ENCODE results near the gene TRIM36.

The TRIM36 gene

DNA sequence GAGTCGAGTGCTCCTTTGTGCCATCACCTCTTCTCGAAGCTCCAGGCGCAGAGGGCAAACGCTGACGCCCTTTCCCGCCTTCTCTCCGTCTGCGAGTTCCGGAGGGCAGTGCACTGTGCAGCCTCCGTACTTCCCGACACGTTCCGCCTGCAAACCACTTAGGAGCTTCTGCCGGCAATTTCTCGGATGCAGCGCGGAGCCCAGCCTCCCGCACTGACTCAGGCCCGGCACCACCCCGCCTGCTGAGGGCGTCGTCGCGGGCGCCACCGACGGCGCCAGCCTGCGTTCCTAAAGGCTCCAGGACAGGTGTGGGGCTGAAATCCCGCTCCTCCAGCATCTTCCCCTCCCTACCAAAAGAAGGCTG lies 9.3 kb upstream of the TRIM36 start:
- Histone ChIP-seq H3K4me3 (ENCODE audit: low read depth in 1 of 2, low read length in 1 of 2) (peak overlapping the region in 1 of 2 experiments; percentile 28), H3K27me3 (peaks cover 100% of the 10 kb centered on the region)

DNA sequence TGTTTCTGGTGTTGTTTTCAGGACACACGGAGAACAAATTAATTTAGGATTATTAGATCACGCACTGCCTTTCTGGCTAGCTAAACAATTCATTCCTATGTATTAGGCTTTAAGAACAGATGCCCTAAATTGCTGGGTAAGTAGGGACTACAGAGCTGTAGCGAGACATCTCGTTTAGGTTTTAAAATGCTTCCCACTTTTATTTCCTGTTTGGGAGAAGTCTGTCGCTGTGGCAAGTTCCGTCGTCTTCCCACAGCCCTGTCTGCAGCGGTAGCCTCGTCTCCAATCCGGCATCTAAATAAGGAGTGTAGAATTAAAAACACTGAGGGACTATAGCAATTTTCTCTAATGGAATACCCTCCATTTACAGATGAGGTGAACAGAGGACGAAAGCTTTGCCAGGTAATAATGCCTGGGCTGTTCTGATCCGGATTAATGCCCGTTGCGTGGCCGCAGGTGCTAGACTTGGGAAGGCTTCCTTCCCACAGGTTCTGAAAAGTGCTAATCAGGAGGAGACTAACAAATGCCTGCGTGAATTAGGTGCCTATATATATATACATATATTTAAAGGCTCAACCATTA lies 1.3 kb upstream of the TRIM36 start:
- Histone ChIP-seq H3K27ac (no peak overlapping the region), H3K4me1 (ENCODE audit: control insufficient read depth in 1 of 2, insufficient read depth in 1 of 2, low read depth in 1 of 2, low read length in 1 of 2) (peaks cover 20 to 25% of the 10 kb centered on the region in 2 experiments), H3K9me3 (no peaks in the 10 kb centered on the region), H3K27me3 (peaks cover 100% of the 10 kb centered on the region), H3K4me3 (ENCODE audit: low read depth in 1 of 2, low read length in 1 of 2) (peak overlapping the region; percentile 70 to 82), H3K36me3 (no peaks in the 10 kb centered on the region)
- TF ChIP-seq, protein P1, sequence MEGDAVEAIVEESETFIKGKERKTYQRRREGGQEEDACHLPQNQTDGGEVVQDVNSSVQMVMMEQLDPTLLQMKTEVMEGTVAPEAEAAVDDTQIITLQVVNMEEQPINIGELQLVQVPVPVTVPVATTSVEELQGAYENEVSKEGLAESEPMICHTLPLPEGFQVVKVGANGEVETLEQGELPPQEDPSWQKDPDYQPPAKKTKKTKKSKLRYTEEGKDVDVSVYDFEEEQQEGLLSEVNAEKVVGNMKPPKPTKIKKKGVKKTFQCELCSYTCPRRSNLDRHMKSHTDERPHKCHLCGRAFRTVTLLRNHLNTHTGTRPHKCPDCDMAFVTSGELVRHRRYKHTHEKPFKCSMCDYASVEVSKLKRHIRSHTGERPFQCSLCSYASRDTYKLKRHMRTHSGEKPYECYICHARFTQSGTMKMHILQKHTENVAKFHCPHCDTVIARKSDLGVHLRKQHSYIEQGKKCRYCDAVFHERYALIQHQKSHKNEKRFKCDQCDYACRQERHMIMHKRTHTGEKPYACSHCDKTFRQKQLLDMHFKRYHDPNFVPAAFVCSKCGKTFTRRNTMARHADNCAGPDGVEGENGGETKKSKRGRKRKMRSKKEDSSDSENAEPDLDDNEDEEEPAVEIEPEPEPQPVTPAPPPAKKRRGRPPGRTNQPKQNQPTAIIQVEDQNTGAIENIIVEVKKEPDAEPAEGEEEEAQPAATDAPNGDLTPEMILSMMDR (IDR thresholded peaks at IDR 0.05), result no peak

More for the DNA sequence above, 9.3 kb upstream of the TRIM36 start:
- Histone ChIP-seq H3K36me3 (no peaks in the 10 kb centered on the region), H3K27ac (no peak overlapping the region), H3K4me1 (ENCODE audit: control insufficient read depth in 1 of 2, insufficient read depth in 1 of 2, low read depth in 1 of 2, low read length in 1 of 2) (peaks cover 15 to 16% of the 10 kb centered on the region in 2 experiments), H3K9me3 (no peaks in the 10 kb centered on the region)
- TF ChIP-seq, protein P1 (IDR thresholded peaks at IDR 0.05), result no peak

DNA sequence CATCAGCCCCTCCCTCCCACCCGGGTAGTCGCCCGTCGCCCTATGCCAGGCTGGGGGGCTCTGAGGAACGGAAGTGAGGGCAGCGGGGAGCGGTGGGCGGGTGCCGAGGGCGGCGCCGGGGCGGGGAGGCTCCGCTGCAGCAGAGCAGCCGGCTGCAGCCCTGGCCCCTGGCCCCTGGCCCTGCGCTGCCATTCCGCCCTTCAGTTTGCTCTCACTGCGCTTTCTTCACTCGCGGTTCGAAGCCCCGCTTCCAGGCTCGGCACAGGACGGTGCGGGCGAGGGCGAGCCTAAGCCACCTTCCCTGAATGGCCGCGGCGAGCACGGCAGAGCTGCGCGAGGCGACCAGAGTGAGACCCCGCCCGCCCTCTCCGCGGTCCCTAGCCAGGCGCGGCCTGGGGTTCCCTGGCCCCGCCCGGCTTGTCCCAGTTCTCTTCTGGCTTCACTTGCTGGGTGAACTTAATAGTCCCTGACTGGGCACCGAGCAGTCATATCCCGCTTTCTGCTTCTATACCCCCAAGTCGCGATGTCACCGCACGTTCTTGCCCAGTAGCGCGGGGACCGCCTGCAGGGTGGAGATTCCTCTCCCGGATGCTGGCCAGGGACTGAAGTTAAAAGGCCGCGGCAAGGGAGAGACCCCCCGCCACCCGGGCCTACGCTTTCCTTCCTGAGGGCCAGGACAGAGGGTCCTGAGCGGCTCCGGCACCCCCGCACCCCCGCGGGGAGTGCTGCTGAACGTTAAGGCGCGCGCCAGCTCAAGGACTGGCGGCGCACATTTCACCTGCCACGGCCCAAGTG lies 623 bp upstream of the TRIM36 start:
- H3K4me1 ChIP-seq (ENCODE audit: control insufficient read depth in 1 of 2, insufficient read depth in 1 of 2, low read depth in 1 of 2, low read length in 1 of 2), result peaks cover 20 to 25% of the 10 kb centered on the region in 2 experiments
- no peak overlapping the region for H3K27ac ChIP-seq
- H3K36me3 ChIP-seq, result no peaks in the 10 kb centered on the region
- H3K27me3 ChIP-seq, result peaks cover 100% of the 10 kb centered on the region
- no peaks in the 10 kb centered on the region for H3K9me3 ChIP-seq
- TF ChIP-seq, protein P1 (IDR thresholded peaks at IDR 0.05), result no peak
- peak overlapping the region; percentile 70 to 82 for H3K4me3 ChIP-seq (ENCODE audit: low read depth in 1 of 2, low read length in 1 of 2)

DNA sequence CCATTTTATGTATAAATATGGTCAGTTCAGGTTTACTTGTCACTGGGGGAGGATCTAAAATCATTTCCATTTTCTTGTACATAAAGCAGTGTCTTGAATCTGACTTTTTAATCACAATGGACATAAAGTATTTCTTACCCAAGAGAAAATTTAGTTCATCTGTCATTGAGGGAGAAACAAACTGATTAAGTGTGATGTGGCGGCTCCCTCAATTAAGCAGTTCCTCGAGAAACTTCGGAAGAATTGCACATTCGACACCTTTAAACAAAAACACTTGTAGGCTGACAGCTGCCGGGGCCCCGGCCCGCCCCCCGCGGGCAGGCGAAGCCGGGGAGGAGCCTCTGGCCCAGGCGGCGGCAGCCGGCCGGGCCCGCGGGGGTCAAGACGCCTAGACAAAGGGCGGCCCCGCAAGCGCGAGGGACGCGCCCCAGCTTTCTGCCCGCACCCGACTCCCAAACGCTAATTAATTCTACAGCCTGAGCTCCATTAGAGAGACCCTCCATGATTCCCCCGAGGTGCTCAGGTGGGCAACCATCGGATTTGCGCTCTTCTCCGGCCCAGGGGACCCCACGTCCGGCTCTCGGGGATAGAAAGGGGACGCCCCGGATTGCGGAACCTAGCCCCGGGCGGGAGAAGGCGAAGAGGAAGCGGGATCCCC lies 750 bp downstream of the TRIM36 start:
- TF ChIP-seq, protein P1 (IDR thresholded peaks at IDR 0.05), result no peak
- H3K4me1 ChIP-seq (ENCODE audit: control insufficient read depth in 1 of 2, insufficient read depth in 1 of 2, low read depth in 1 of 2, low read length in 1 of 2), result peaks cover 20 to 25% of the 10 kb centered on the region in 2 experiments
- H3K27ac ChIP-seq, result no peak overlapping the region
- no peaks in the 10 kb centered on the region for H3K36me3 ChIP-seq
- no peaks in the 10 kb centered on the region for H3K9me3 ChIP-seq
- peak overlapping the region; percentile 70 to 82 for H3K4me3 ChIP-seq (ENCODE audit: low read depth in 1 of 2, low read length in 1 of 2)
- peaks cover 100% of the 10 kb centered on the region for H3K27me3 ChIP-seq

DNA sequence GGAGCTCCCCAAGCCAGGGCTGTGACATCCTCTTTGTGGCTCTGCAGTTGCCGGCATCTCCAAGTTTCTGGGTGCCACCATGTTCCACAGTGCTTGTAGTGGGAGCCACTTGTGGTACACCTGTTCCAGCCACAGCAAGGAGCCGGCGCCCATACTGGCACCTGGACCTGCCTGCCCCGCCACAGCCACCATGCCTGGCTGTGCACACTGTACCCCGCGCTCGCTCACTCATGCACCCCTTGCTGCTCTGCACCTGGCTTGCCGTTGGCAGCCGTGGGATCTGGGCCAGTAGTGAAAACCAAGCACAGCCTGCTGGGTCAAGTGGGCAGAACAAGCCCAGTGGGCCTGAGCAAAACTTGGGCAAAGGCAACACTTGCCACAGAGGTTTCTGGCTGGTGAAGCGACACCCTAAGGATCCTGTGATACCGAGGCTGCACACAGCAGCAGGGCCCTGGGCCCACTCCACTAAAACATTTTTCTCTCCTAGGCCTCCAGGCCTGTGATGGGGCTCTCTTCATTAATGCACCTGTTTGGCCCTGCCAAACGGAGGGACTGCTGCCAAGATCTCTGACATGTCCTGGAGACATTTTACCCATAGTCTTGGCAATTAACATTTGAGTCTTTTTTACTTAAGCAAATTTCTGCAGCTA lies 2.8 kb downstream of the TRIM36 start:
- Histone ChIP-seq H3K4me1 (ENCODE audit: control insufficient read depth in 1 of 2, insufficient read depth in 1 of 2, low read depth in 1 of 2, low read length in 1 of 2) (peaks cover 20 to 25% of the 10 kb centered on the region in 2 experiments), H3K4me3 (ENCODE audit: low read depth in 1 of 2, low read length in 1 of 2) (no peak overlapping the region), H3K27ac (no peak overlapping the region), H3K36me3 (no peaks in the 10 kb centered on the region), H3K9me3 (no peaks in the 10 kb centered on the region), H3K27me3 (peaks cover 100% of the 10 kb centered on the region)
- TF ChIP-seq, protein P1 (IDR thresholded peaks at IDR 0.05), result no peak
